Kidney tubule cell (primary cell): ENCODE data around the gene LRRC4C.

ENCODE experiments used
- DNase-seq: peaks from one replicate; pipeline ENCODE4 v3.0.0-alpha.2; 2018; ENCODE audit warnings: low spot score

LRRC4C gene

GRCh38 chr11:40370821-40371616, 1088.4 kb downstream of the LRRC4C start:
- no peak for DNase-seq

GRCh38 chr11:40360206-40360798, 1099.2 kb downstream of the LRRC4C start:
- DNase-seq, result no peak

- DNase-seq, result no peak
Measured at GRCh38 chr11:40354121-40354520, 1105.3 kb downstream of the LRRC4C start.

- no peak for DNase-seq
Measured at GRCh38 chr11:40340911-40341310, 1118.5 kb downstream of the LRRC4C start.

- peak; percentile 81 for DNase-seq
Measured at GRCh38 chr11:40338739-40339138, 1120.7 kb downstream of the LRRC4C start.

GRCh38 chr11:40338062-40338461, 1121.4 kb downstream of the LRRC4C start:
- DNase-seq, result no peak

GRCh38 chr11:40337118-40337517, 1122.3 kb downstream of the LRRC4C start:
- DNase-seq, result no peak

GRCh38 chr11:40328890-40329614, 1130.4 kb downstream of the LRRC4C start:
- peak; percentile 100 for DNase-seq

GRCh38 chr11:40323241-40323640, 1136.2 kb downstream of the LRRC4C start:
- DNase-seq, result no peak

GRCh38 chr11:40321537-40321936, 1137.9 kb downstream of the LRRC4C start:
- DNase-seq, result no peak

- peak; percentile 80 for DNase-seq
Measured at GRCh38 chr11:40316171-40316570, 1143.3 kb downstream of the LRRC4C start.

GRCh38 chr11:40315122-40315521, 1144.3 kb downstream of the LRRC4C start:
- no peak for DNase-seq

GRCh38 chr11:40314327-40314726, 1145.1 kb downstream of the LRRC4C start:
- peak; percentile 18 for DNase-seq

- peak; percentile 82 for DNase-seq
Measured at GRCh38 chr11:40306938-40307548, 1152.4 kb downstream of the LRRC4C start.

GRCh38 chr11:40302669-40303068, 1156.8 kb downstream of the LRRC4C start:
- no peak for DNase-seq

GRCh38 chr11:40295466-40295865, 1164.0 kb downstream of the LRRC4C start:
- DNase-seq, result no peak

- DNase-seq, result no peak
Measured at GRCh38 chr11:40294741-40295140, 1164.7 kb downstream of the LRRC4C start.

- no peak for DNase-seq
Measured at GRCh38 chr11:40294349-40294735, 1165.1 kb downstream of the LRRC4C start.

- DNase-seq, result peak; percentile 89
Measured at GRCh38 chr11:40293655-40294348, 1165.7 kb downstream of the LRRC4C start.

GRCh38 chr11:40292721-40293508, 1166.5 kb downstream of the LRRC4C start:
- no peak for DNase-seq

GRCh38 chr11:40291741-40292140, 1167.7 kb downstream of the LRRC4C start:
- no peak for DNase-seq
